Measurements from ENCODE around the gene LRMDA.

LRMDA gene

GRCh38 chr10:75451831-75452230, 20.4 kb downstream of the LRMDA start:
- H3K36me3 ChIP-seq (ENCODE audit: insufficient read depth, low read length): no peaks in the 10 kb centered on the region
- TF ChIP-seq CTCF (IDR thresholded peaks at IDR 0.05; ENCODE audit: borderline replicate concordance, extremely low read depth, low read length, poor library complexity, severe bottlenecking): no peak
- TF ChIP-seq EZH2 (IDR thresholded peaks at IDR 0.05; ENCODE audit: borderline replicate concordance, low read depth, low read length, severe bottlenecking): no peak
- no peak overlapping the region for H3K4me3 ChIP-seq (ENCODE audit: low read depth in 1 of 2, low read length in 2 of 2)
- H4K20me1 ChIP-seq (ENCODE audit: insufficient read depth, low read length): no peaks in the 10 kb centered on the region
- H3K79me2 ChIP-seq (ENCODE audit: insufficient read depth, low read length): no peaks in the 10 kb centered on the region
- peaks cover 6% of the 10 kb centered on the region for H3K27me3 ChIP-seq (ENCODE audit: insufficient read depth, low read length, poor library complexity)
- H3K27ac ChIP-seq (ENCODE audit: low read length): no peak overlapping the region
- ATAC-seq (ENCODE audit: insufficient read depth, low read depth) (no peak), DNase-seq (no peak)
- H3K9me3 ChIP-seq (ENCODE audit: insufficient read depth, low read length, severe bottlenecking): no peaks in the 10 kb centered on the region
- H3K4me1 ChIP-seq (ENCODE audit: insufficient read depth, low read length): no peaks in the 10 kb centered on the region
- H3K9ac ChIP-seq (ENCODE audit: low read depth, low read length): no peak overlapping the region
- H3K4me2 ChIP-seq (ENCODE audit: insufficient read depth, low read length): no peak overlapping the region
- H2AFZ ChIP-seq (ENCODE audit: low read depth, low read length): no peak overlapping the region

GRCh38 chr10:75452997-75453396, 21.6 kb downstream of the LRMDA start:
- Histone ChIP-seq H3K36me3 (ENCODE audit: insufficient read depth, low read length) (no peaks in the 10 kb centered on the region), H3K27ac (ENCODE audit: low read length) (no peak overlapping the region), H3K9ac (ENCODE audit: low read depth, low read length) (no peak overlapping the region), H2AFZ (ENCODE audit: low read depth, low read length) (no peak overlapping the region), H3K79me2 (ENCODE audit: insufficient read depth, low read length) (no peaks in the 10 kb centered on the region), H4K20me1 (ENCODE audit: insufficient read depth, low read length) (no peaks in the 10 kb centered on the region), H3K4me3 (ENCODE audit: low read depth in 1 of 2, low read length in 2 of 2) (no peak overlapping the region), H3K27me3 (ENCODE audit: insufficient read depth, low read length, poor library complexity) (peaks cover 14% of the 10 kb centered on the region), H3K9me3 (ENCODE audit: insufficient read depth, low read length, severe bottlenecking) (no peaks in the 10 kb centered on the region), H3K4me2 (ENCODE audit: insufficient read depth, low read length) (no peak overlapping the region), H3K4me1 (ENCODE audit: insufficient read depth, low read length) (no peaks in the 10 kb centered on the region)
- ATAC-seq (ENCODE audit: insufficient read depth, low read depth) (no peak), DNase-seq (no peak)
- TF ChIP-seq EZH2 (IDR thresholded peaks at IDR 0.05; ENCODE audit: borderline replicate concordance, low read depth, low read length, severe bottlenecking): no peak
- no peak for TF ChIP-seq CTCF (IDR thresholded peaks at IDR 0.05; ENCODE audit: borderline replicate concordance, extremely low read depth, low read length, poor library complexity, severe bottlenecking)

- no peak for TF ChIP-seq EZH2 (IDR thresholded peaks at IDR 0.05; ENCODE audit: borderline replicate concordance, low read depth, low read length, severe bottlenecking)
- no peak for TF ChIP-seq CTCF (IDR thresholded peaks at IDR 0.05; ENCODE audit: borderline replicate concordance, extremely low read depth, low read length, poor library complexity, severe bottlenecking)
- ATAC-seq (ENCODE audit: insufficient read depth, low read depth) (no peak), DNase-seq (no peak)
Observed at GRCh38 chr10:75456122-75456521, 24.7 kb downstream of the LRMDA start.

GRCh38 chr10:75460059-75460458, 28.6 kb downstream of the LRMDA start:
- no peak overlapping the region for H3K9ac ChIP-seq (ENCODE audit: low read depth, low read length)
- no peaks in the 10 kb centered on the region for H3K36me3 ChIP-seq (ENCODE audit: insufficient read depth, low read length)
- no peak overlapping the region for H3K27ac ChIP-seq (ENCODE audit: low read length)
- no peaks in the 10 kb centered on the region for H3K9me3 ChIP-seq (ENCODE audit: insufficient read depth, low read length, severe bottlenecking)
- no peaks in the 10 kb centered on the region for H3K4me1 ChIP-seq (ENCODE audit: insufficient read depth, low read length)
- DNase-seq (no peak), ATAC-seq (ENCODE audit: insufficient read depth, low read depth) (no peak)
- H3K4me3 ChIP-seq (ENCODE audit: low read depth in 1 of 2, low read length in 2 of 2): no peak overlapping the region
- TF ChIP-seq EZH2 (IDR thresholded peaks at IDR 0.05; ENCODE audit: borderline replicate concordance, low read depth, low read length, severe bottlenecking) (no peak), CTCF (IDR thresholded peaks at IDR 0.05; ENCODE audit: borderline replicate concordance, extremely low read depth, low read length, poor library complexity, severe bottlenecking) (no peak)
- no peak overlapping the region for H3K4me2 ChIP-seq (ENCODE audit: insufficient read depth, low read length)
- no peaks in the 10 kb centered on the region for H4K20me1 ChIP-seq (ENCODE audit: insufficient read depth, low read length)
- H3K27me3 ChIP-seq (ENCODE audit: insufficient read depth, low read length, poor library complexity): peaks cover 22% of the 10 kb centered on the region
- H2AFZ ChIP-seq (ENCODE audit: low read depth, low read length): no peak overlapping the region
- no peaks in the 10 kb centered on the region for H3K79me2 ChIP-seq (ENCODE audit: insufficient read depth, low read length)

More at GRCh38 chr10:75456122-75456521, 24.7 kb downstream of the LRMDA start:
- Histone ChIP-seq H3K27ac (ENCODE audit: low read length) (no peak overlapping the region), H3K4me3 (ENCODE audit: low read depth in 1 of 2, low read length in 2 of 2) (no peak overlapping the region), H3K4me2 (ENCODE audit: insufficient read depth, low read length) (no peak overlapping the region), H4K20me1 (ENCODE audit: insufficient read depth, low read length) (no peaks in the 10 kb centered on the region), H3K79me2 (ENCODE audit: insufficient read depth, low read length) (no peaks in the 10 kb centered on the region), H3K27me3 (ENCODE audit: insufficient read depth, low read length, poor library complexity) (peaks cover 18% of the 10 kb centered on the region), H2AFZ (ENCODE audit: low read depth, low read length) (no peak overlapping the region), H3K4me1 (ENCODE audit: insufficient read depth, low read length) (no peaks in the 10 kb centered on the region), H3K9me3 (ENCODE audit: insufficient read depth, low read length, severe bottlenecking) (no peaks in the 10 kb centered on the region), H3K9ac (ENCODE audit: low read depth, low read length) (no peak overlapping the region), H3K36me3 (ENCODE audit: insufficient read depth, low read length) (no peaks in the 10 kb centered on the region)

Measured in DND-41 (cell line).